GM21619 (cell line): ENCODE data around the gene CFAP107.
"Not testable (repeated sequence)": the region's sequence is repeated elsewhere in the genome, so short reads cannot be mapped to it uniquely, and the experiment has no call there.

Experiments
- ATAC-seq: cut with Tn5 transposase; IDR thresholded peaks from one replicate; pipeline ENCODE4 v1.9.1; 2021; ENCODE audit not compliant: unreplicated experiment

CFAP107 gene

DNA sequence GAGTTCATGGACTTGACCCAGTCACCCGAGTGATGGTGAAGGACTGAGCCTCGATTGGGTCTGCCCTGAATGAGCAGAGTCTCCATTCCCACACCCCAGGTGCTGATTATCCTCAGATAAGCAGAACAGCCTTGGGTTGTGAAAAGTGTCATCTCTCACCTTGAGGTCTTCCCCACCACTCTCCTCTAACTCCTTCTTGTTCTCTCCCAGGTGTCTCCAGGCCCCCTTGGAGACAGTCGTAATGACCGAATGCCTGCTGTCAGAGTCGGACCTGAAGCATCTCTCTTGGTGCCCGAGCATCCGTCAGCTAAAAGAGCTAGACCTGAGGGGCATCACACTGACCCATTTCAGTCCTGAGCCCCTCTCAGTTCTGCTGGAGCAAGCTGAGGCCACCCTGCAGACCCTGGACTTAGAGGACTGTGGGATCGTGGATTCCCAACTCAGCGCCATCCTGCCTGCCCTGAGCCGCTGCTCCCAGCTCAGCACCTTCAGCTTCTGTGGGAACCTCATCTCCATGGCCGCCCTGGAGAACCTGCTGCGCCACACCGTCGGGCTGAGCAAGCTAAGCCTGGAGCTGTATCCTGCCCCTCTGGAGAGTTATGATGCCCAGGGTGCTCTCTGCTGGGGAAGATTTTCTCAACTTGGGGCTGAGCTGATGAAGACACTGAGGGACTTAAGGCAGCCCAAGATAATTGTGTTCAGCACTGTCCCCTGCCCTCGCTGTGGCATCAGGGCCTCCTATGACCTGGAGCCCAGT lies 31.0 kb downstream of the CFAP107 start:
- no peak for ATAC-seq

DNA sequence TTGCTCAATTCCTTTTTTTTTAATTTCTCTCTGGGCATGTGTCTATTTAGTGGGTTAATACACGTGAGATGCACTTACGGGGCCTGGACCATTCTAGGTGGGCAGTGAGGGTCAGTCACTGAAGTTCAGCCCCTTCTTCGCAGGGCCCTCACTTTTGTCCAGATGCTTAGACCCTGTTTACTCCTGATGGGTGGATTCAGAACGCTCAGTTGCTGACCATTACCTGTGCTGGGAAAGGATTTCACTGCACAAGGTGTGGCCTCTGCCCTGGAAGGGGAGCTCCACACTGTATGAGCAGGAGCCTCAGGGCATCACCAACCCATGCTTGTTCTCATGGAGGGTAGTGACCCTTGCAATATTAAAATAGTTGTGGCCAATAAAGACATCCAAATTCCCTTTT lies 32.1 kb downstream of the CFAP107 start:
- ATAC-seq: no peak

DNA sequence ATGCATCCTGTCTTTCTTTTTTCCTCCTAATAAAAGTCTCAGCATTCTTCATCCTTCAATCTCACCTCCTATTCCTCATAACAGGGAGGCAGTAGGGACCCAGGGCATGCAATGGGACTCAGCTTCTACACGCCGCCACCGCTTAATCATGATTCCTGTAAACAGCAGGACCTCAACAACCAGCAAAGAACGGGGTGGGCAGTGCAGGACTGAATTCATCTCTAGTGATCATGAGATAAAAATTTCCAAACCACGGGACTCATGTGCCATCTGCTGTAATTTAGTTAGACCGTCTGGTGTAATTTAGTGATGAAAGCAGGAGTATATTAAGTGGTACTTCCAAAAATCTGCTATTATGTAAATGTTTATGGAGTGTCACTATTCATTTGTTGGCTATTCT lies 32.9 kb downstream of the CFAP107 start:
- no peak for ATAC-seq

DNA sequence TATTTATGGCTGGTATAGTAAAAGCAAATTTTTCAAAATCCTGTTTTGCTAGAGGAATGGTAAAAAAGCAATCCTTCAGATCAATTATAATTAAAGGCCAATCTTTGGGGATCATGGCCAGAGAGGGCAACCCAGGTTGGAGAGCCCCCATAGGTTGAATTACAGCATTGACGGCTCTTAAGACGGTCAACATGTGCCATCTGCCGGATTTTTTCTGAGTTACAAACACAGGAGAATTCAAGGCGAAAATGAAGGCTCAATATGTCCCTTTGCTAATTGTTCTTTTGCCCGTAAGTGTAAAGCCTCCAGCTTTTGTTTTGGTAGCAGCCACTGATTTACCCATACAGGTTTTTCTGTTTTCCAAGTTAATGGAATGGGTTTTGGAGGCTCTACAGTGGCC lies 35.5 kb downstream of the CFAP107 start:
- not testable (repeated sequence) for ATAC-seq

DNA sequence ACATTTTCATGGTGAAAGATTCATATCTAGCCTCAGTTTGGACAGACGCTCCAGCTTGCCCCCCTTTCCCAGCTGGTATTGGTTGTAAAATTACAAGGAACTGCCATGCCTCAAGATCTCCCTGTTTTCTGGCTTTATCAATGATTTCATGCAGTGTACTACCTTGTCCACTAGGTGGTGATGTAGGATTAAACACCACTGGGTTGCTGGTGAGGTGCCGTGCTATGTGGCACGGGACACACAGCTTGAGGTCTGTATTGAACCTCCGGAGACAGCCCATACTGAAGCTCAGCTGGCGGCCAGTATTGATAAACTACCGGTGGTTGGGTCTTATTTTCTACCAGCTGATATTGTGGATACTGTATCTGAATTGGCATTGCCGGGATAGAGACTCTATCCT lies 37.8 kb downstream of the CFAP107 start:
- not testable (repeated sequence) for ATAC-seq

DNA sequence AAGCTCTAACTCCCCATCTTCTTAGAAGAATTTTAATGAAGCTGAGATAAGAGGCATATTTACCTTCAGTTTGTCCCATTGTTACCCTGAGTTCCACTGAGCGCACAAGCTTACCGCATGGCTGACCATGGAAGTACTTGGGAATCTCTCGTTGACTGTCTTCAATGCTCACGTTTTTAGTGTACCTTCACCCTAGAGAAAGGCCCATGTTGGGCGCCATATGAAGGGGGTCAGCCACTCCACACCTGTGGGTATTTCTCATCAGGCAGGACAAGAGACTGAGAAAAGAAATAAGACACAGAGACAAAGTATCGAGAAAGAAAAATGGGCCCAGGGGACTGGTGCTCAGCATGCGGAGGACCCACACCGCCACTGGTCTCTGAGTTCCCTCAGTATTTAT lies 38.7 kb downstream of the CFAP107 start:
- ATAC-seq: not testable (repeated sequence)

DNA sequence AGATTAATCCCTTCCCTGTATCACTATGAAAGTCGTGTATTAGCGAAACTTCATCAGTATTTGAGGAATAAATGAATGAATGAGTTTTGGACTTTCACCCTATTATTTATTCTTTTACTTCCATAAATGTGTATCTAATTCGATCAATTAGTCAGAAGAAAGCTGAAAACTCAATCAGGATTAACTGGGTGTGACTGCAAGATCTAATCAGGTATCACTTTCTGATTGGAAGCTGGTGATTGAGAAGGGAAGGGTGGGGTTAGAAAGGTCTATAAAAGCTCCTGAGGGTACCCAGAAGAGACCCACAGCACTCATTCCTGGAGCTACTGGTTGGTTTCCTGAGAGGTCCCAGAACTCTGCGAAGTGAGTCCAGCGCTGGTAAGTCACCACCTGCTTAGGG lies 45.1 kb downstream of the CFAP107 start, which contains the start of gene PRAMEF1:
TSS of gene PRAMEF1 (plus strand) at position 301 of the 400 bp plus-strand sequence. CDS start 1,831 bp downstream, outside the sequence.
- ATAC-seq: not testable (repeated sequence)

DNA sequence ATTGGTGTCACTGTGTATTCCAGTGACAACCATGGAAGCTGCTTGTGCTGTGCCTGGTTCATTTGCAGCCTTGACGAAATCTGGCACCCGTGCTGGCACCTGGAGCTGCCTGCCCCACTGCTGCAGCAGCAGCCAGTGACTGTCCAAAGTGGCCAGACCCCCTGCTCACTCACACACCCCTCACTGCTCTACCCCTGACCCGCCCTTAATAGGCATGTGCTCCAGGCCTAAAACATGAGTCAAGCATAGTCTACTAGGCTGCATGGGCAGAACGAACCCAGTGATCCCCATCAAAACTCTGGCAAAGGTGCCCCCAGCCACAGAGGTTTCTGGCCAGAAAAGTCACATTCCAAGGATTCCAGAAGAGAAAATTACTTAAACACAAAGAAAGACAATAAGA lies 52.9 kb downstream of the CFAP107 start:
- no peak for ATAC-seq

DNA sequence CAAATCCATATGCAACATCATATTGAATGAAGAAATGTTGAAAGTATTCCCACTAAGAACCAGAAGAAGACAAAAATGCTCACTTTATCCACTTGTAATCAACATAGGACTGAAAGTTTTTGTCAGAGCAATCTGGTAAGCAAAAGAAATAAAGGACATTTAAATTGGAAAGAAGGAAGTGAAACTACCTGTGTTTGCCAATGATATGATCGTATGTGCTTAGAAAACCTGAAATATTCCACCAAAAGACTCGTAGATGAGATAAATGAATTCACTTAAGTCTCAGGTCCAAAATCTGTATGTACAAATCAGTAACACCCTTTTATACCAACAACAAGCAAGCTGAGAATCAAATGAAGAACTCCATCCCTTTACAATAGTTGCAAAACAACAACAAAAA lies 53.7 kb downstream of the CFAP107 start:
- ATAC-seq: no peak

DNA sequence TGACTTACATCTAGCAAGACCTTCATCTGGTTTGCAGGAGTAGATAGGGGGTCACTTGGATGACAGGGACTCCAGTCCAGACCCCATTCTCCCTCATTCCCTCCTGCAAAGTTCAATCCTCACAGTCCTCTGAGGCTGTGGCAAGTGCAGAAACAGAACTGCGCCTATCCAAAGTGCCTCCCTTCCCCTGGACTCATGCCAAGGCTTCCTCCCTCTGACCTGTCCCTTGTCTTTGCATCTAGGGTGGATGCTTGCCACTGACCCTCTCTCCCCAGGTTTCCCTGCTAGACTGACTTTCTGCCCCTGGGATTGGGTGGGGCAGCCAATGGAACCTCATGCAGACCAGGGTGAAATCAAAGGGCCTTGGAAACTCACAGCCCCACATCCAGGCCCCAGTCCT lies 63.9 kb downstream of the CFAP107 start:
- no peak for ATAC-seq

DNA sequence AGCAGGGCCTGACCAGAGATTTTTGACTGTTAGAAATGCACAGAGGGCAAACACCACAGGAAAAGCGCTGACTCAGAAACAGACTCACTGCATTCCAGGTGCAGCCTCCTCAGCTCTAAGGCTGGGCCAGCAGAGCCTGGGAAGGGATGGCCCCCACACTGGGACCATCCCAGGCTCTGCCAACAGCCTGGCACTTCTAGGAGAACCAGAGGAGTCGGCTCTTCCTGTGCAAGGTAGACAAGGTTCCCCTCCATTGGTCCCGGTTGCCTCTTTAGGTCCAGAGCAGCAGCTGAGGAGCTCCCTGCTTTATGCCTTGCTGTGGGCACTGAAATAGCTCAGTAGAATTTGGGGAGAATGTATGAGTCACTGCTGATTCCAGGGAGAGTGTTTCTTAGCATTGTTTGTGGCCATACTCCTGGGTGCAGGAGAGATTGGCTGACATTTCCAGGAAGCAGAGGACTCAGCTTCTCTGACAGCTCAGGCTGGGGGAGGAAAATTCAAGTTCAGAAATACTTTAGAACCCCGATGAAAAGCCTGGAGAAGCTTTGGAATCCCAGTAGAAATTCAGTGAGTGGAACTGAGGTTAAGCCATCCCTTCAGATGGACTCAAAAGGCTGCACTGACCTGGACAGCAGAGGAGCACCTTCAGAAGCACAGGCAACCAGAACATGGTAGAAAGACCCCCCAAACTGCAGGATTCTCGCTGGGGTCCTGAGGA lies 64.8 kb downstream of the CFAP107 start:
- ATAC-seq: no peak

DNA sequence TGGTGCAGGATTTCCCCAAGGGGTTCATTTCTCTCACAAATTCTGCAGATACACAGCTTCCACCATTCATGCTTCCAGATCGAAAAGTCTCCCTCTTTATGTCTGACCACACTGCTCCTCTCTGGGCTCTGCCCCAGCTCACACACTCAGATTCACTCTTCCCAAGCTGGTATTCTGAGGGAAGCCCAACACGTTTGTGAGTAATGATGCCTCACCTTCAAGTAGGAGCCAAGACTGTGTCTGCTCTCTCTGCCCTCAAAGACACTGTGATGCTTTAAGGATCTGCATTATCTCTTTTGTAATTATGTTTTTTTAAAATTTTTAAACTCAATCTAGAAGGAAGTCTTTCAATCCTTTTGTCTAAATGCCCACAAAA lies 65.4 kb downstream of the CFAP107 start:
- no peak for ATAC-seq
